Psoas muscle (tissue), 8 donors: ENCODE data around the gene GRM7. TPM values are rescaled to one million over a fixed set of nuclear protein-coding genes. Genes with fewer than 3 reads are reported as not detected.
"Not testable (repeated sequence)": the region's sequence is repeated elsewhere in the genome, so short reads cannot be mapped to it uniquely, and the experiment has no call there.

Experiments used
- ATAC-seq, 4 donors: fragments of 200-7000 bp; cut with Tn5 transposase; one replicate each; pipeline ENCODE4 v1.9.1; 2020; ENCODE audit warnings: moderate library complexity in 3 of 4, mild to moderate bottlenecking in 2 of 4
- DNase-seq, 2 donors: peaks; one replicate each; pipeline ENCODE4 v3.0.0-alpha.2; 2020
- H3K27ac ChIP-seq: fragments of 200-600 bp; one replicate; pipeline ENCODE4 v1.8.0; 2022
- H3K27me3 ChIP-seq, 3 donors: fragments of 200-600 bp in 1 of 3; one replicate each; pipeline versions ENCODE4 v1.6.1 to v1.8.0; 2013 to 2022; ENCODE audit warnings: low read length in 2 of 3, mild to moderate bottlenecking in 2 of 3, moderate library complexity in 1 of 3; ENCODE audit not compliant: insufficient read depth in 3 of 3
- H3K36me3 ChIP-seq, 2 donors: fragments of 200-600 bp in 1 of 2; one replicate each; pipeline versions ENCODE4 v1.6.1 to v1.8.0; 2013 to 2022; ENCODE audit warnings: low read depth in 1 of 2, mild to moderate bottlenecking in 1 of 2, moderate library complexity in 1 of 2; ENCODE audit not compliant: insufficient read depth in 1 of 2
- H3K4me1 ChIP-seq: fragments of 200-600 bp; one replicate; pipeline ENCODE4 v1.8.0; 2022
- H3K4me3 ChIP-seq: fragments of 200-600 bp; one replicate; pipeline ENCODE4 v1.8.0; 2022; ENCODE audit warnings: mild to moderate bottlenecking
- H3K9me3 ChIP-seq: fragments of 200-600 bp; one replicate; pipeline ENCODE4 v1.8.0; 2022
- WGBS, 3 donors: extraction: QIAGEN DNeasy Blood & Tissue Kit; methylation state at CpG; one replicate each; pipeline versions ENCODE4 v1.1.6 to v1.1.7; 2013; 5-methylcytosine and 5-hydroxymethylcytosine counted together
- intact Hi-C, 2 donors: fragments of 100-400 bp; cut with DNase I; formaldehyde crosslinking; loops; one replicate each; pipeline versions ENCODE4 v1.11.0 to v1.14.2; 2022
- polyA plus RNA-seq, 3 donors: library from polyadenylated mRNA; stranded (reverse); fragments of 200-250 nt; gene quantifications; one replicate each; pipeline ENCODE4 v1.2.3, GENCODE V29; 2013
- total RNA-seq, 4 donors: library from RNA; stranded (reverse); fragmentation: NEBNext Ultra II Directional in 2 of 4; extraction: Animal tissue kit (Norgen Biotek cat#: 25700) in 2 of 4; gene quantifications; one replicate each; pipeline versions ENCODE4 v1.2.1 to v1.2.4, GENCODE V29; 2021 to 2023
- TF ChIP-seq, protein P1 (sequence below): fragments of 200-600 bp; IDR thresholded peaks from one replicate; pipeline ENCODE4 v1.8.0; 2022; ENCODE audit warnings: antibody characterized with exemption
- donor health status: healthy with polysubstance abuse.
- donor health status: DM: no; HTN: no; CAD: no; lungs with moderate emphysema.
- donor health status: Bipolar disorder and iron deficiency.
- donor health status: healthy.
- donor health status: DM: yes; HTN: yes; CAD: no.
- donor health status: DM: no; HTN: no; CAD: no.
- donor health status: DM: no; HTN: no; CAD: no.
- donor health status: DM: yes; HTN: yes; CAD: no.

GRM7 gene
- total and polyA plus RNA-seq, 7 donors, result 0.01 TPM; not detected in 6

DNA sequence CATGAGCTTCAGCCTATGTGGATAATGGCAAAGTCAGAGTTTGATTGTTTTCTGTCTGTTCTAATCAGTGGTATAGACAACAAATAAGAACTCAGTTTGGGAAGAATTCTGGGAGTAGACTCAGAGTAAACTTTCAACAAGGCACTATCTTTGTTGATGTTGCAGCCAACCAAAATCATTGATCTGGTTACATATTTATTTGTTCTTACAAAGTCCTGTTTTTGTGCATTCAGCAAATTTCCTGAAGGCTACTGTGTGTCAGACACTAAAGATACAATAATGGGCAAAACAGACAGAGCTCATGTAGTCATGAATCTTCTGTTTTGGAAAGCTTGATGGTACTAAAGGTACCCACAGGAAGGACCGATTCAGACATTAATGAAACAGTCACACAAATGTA, 55.0 kb downstream of the GRM7 start:
- DNase-seq (no peak), ATAC-seq (no peak)
- Histone ChIP-seq H3K9me3 (no peaks in the 10 kb centered on the region), H3K4me3 (no peak overlapping the region), H3K36me3 (no peaks in the 10 kb centered on the region), H3K27ac (no peak overlapping the region), H3K27me3 (no peaks in the 10 kb centered on the region), H3K4me1 (no peaks in the 10 kb centered on the region)
- TF ChIP-seq, protein P1, sequence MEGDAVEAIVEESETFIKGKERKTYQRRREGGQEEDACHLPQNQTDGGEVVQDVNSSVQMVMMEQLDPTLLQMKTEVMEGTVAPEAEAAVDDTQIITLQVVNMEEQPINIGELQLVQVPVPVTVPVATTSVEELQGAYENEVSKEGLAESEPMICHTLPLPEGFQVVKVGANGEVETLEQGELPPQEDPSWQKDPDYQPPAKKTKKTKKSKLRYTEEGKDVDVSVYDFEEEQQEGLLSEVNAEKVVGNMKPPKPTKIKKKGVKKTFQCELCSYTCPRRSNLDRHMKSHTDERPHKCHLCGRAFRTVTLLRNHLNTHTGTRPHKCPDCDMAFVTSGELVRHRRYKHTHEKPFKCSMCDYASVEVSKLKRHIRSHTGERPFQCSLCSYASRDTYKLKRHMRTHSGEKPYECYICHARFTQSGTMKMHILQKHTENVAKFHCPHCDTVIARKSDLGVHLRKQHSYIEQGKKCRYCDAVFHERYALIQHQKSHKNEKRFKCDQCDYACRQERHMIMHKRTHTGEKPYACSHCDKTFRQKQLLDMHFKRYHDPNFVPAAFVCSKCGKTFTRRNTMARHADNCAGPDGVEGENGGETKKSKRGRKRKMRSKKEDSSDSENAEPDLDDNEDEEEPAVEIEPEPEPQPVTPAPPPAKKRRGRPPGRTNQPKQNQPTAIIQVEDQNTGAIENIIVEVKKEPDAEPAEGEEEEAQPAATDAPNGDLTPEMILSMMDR, result no peak
- 86 to 95% (median 93%) methylated on average over 1 of the region's 1 CpG for WGBS, 3 donors
- intact Hi-C loops, result no loop called here

DNA sequence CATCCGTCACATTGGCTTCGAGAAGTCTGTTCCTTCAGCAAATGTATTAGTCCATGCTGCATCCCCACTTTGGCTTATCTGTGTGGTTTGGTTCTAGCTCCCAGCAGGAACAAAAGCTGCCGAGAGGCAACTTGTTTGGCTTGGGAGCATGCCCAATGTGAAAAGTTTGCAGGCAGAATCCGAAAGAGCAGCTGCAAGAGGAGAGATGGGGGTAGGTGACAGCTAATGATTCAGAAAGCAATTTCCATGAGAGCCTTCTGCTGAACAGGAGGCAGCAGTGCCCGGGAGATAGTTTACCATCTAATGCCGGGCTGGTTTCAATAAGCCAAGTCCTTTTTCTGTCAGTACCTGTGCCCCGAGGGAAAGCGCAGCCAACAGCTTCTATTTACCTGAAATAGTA, 60.2 kb downstream of the GRM7 start:
- Histone ChIP-seq H3K36me3 (no peaks in the 10 kb centered on the region), H3K9me3 (no peaks in the 10 kb centered on the region), H3K4me3 (no peak overlapping the region), H3K27me3 (no peaks in the 10 kb centered on the region), H3K27ac (no peak overlapping the region), H3K4me1 (no peaks in the 10 kb centered on the region)
- TF ChIP-seq, protein P1, result no peak
- DNase-seq (no peak), ATAC-seq (no peak)
- intact Hi-C loops, result no loop called here
- 59 to 73% (median 60%) methylated on average over 8 of the region's 8 CpGs for WGBS, 3 donors

DNA sequence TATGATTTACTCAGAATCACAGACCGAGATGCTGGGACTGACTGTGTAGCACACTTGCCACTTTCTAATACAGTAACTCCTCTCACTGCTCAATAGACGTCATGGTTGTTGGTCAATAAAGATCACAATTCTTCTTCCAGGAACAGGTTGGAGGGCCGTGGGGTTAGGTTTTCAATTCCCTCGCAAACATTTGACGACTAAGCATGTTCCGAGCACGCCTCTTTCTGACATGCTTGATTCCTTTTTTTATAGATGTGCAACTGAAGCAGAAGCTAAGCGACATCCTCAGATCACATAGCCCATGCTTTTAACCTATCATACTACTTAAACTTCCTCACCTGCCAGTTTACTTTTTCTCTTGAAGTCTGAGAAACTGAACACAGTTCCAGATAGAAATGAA, 61.0 kb downstream of the GRM7 start:
- Histone ChIP-seq H3K9me3 (no peaks in the 10 kb centered on the region), H3K4me3 (no peak overlapping the region), H3K4me1 (no peaks in the 10 kb centered on the region), H3K36me3 (no peaks in the 10 kb centered on the region), H3K27ac (no peak overlapping the region), H3K27me3 (no peaks in the 10 kb centered on the region)
- ATAC-seq (no peak), DNase-seq (no peak)
- WGBS, 3 donors, result 66 to 70% (median 67%) methylated on average over 8 of the region's 8 CpGs
- TF ChIP-seq, protein P1, result no peak
- intact Hi-C loops, result no loop called here

DNA sequence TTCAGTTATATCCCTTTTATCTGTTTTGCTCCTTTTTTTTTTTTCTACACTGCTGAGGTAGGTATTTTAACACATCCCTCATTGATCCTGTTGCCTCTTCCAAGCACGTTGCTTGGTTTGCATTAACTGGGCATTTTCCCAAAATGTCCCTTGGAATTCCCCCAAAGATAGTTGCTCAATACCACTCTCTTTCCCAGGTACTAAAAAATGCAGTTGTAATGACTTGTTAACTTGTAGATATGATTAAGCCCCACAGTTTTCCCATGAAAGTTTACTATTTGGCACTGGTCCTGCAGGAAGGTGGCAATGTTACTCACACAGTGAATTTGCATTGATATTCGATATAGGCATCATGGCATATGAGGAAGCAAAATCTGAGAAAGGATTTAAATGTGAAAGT, 67.1 kb downstream of the GRM7 start:
- TF ChIP-seq, protein P1, result no peak
- WGBS, 3 donors, result 55 to 68% (median 63%) methylated on average over 2 of the region's 2 CpGs
- ATAC-seq, result no peak
- H3K9me3 ChIP-seq, result no peaks in the 10 kb centered on the region
- no peaks in the 10 kb centered on the region for H3K27me3 ChIP-seq
- H3K27ac ChIP-seq, result no peak overlapping the region
- intact Hi-C loops, result no loop called here
- H3K36me3 ChIP-seq, result no peaks in the 10 kb centered on the region
- DNase-seq, result no peak
- H3K4me1 ChIP-seq, result no peaks in the 10 kb centered on the region
- no peak overlapping the region for H3K4me3 ChIP-seq

DNA sequence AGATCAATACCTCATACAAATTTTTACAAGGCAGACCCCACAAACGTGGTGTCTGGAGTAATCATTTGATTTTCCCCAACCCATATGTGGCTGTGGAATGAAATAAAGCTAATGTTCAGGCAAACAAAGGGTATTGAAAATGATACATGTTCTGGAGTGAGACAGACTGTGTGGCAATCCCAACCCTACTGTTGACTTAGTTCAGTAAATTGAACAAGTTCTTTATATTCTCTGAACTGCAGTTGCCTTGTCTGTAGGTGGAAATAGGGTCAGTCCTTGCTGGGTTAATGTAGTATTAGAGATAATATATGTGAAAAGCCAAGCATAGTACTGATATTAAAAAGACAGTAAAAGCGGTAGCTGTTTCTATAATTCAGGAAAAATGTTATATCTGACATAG, 69.0 kb downstream of the GRM7 start:
- TF ChIP-seq, protein P1, result no peak
- H3K27me3 ChIP-seq, result no peaks in the 10 kb centered on the region
- H3K4me3 ChIP-seq, result no peak overlapping the region
- ATAC-seq (no peak), DNase-seq (no peak)
- intact Hi-C loops, result no loop called here
- H3K27ac ChIP-seq, result no peak overlapping the region
- whole genome bisulfite sequencing, 3 donors, result 51 to 65% (median 60%) methylated on average over 2 of the region's 2 CpGs
- no peaks in the 10 kb centered on the region for H3K9me3 ChIP-seq
- no peaks in the 10 kb centered on the region for H3K4me1 ChIP-seq
- no peaks in the 10 kb centered on the region for H3K36me3 ChIP-seq

DNA sequence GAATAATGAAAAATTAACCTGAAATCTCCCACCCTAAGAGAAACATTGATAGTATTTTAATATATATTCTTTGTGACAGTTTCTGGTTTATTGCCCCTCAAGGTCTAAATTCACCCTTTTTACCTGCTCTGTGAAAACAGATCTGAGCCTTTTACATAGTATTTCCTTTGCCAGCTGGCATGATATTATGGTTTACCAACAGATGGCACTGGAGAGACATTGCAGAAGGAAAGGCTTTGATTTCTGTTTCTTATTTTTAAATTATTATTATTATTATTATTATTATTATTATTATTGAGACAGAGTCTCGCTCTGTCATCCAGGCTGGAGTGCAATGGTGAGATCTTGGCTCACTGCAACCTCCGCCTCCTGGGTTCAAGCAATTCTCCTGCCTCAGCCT, 74.5 kb downstream of the GRM7 start:
- H3K9me3 ChIP-seq, ATAC-seq, H3K4me1 ChIP-seq, H3K27ac ChIP-seq, H3K4me3 ChIP-seq, H3K27me3 ChIP-seq, intact Hi-C loops, H3K36me3 ChIP-seq, DNase-seq: not testable (repeated sequence)
- 92 to 96% (median 95%) methylated on average over 2 of the region's 2 CpGs for WGBS, 3 donors
